Endothelial cell of umbilical vein (primary cell): ENCODE data around the gene GPBAR1. TPM values are rescaled to one million over a fixed set of nuclear protein-coding genes. Genes with fewer than 3 reads are reported as not detected.

Experiments
- BruUV-seq: library from RNA; stranded (reverse); fragments of 400-500 nt; replicated peaks from 2 replicates; lab custom pipeline; 2021; lab: Mats Ljungman, UMichigan
- CTCF ChIA-PET: fragments of 300-600, 350-600 bp; sonication (Branson Sonifier 250); formaldehyde crosslinking; loops from one replicate; lab custom pipeline; 2021; ENCODE audit warnings: antibody characterized with exemption, inconsistent platforms; lab: Charles Lee
- POLR2A ChIA-PET: fragments of 300-600, 350-600 bp; sonication (Branson Sonifier 250); formaldehyde crosslinking; loops from one replicate; lab custom pipeline; 2021; ENCODE audit warnings: antibody characterized with exemption, inconsistent platforms; lab: Charles Lee
- DNase-seq: peaks from one replicate; pipeline ENCODE4 v3.0.0-alpha.2; 2011; ENCODE audit warnings: low read depth, low spot score
- FAIRE-seq: peaks from 2 replicates; lab custom pipeline; 2011; peaks lifted over from hg19 to GRCh38; lab: Jason Lieb, UNC
- H2AFZ ChIP-seq: 2 replicates; pipeline ENCODE4 v1.6.0; 2012; ENCODE audit warnings: low read depth, low read length, control low read depth, inconsistent platforms
- H3K27ac ChIP-seq: 2 replicates; pipeline ENCODE4 v1.5.1; 2011; ENCODE audit warnings: low read depth, mild to moderate bottlenecking, control low read depth, low read length, moderate library complexity; ENCODE audit not compliant: insufficient read depth
- H3K27me3 ChIP-seq, 2 experiments: 2 replicates each; pipeline versions ENCODE4 v1.6.0 to v1.6.1; 2011; ENCODE audit warnings: low read length in 2 of 2, mixed read lengths in 1 of 2; ENCODE audit not compliant: control insufficient read depth in 2 of 2, insufficient read depth in 2 of 2
- H3K36me3 ChIP-seq, 2 experiments: 2 replicates in 1 of 2; 3 replicates in 1 of 2; pipeline ENCODE4 v1.5.1; 2011; ENCODE audit warnings: low read length in 2 of 2, mild to moderate bottlenecking in 1 of 2, moderate library complexity in 1 of 2; ENCODE audit not compliant: control insufficient read depth in 2 of 2, insufficient read depth in 2 of 2; ENCODE audit errors: extremely low read depth in 1 of 2
- H3K4me1 ChIP-seq: 3 replicates; pipeline ENCODE4 v1.5.1; 2011; ENCODE audit warnings: mild to moderate bottlenecking, low read length; ENCODE audit not compliant: control insufficient read depth, insufficient read depth; ENCODE audit errors: extremely low read depth
- H3K4me2 ChIP-seq: 2 replicates; pipeline ENCODE4 v1.6.1; 2011; ENCODE audit warnings: low read length, control low read depth, mixed read lengths; ENCODE audit not compliant: insufficient read depth
- H3K4me3 ChIP-seq, 3 experiments: fragments of 200-600 bp in 1 of 3; sonication (generic), shearing (Covaris generic) in 1 of 3; replicated peaks in 1 of 3; 2 replicates each; pipeline ENCODE4 v1.5.1; 2011 to 2016; ENCODE audit warnings: control low read depth in 3 of 3, low read length in 3 of 3, mild to moderate bottlenecking in 2 of 3, inconsistent platforms in 1 of 3, low read depth in 1 of 3, moderate library complexity in 1 of 3; ENCODE audit not compliant: insufficient read depth in 1 of 3
- H3K79me2 ChIP-seq: 2 replicates; pipeline ENCODE4 v1.6.0; 2012; ENCODE audit warnings: low read length, inconsistent platforms; ENCODE audit not compliant: control insufficient read depth, insufficient read depth
- H3K9ac ChIP-seq: replicated peaks from 2 replicates; pipeline ENCODE3; 2011; ENCODE audit warnings: low read length, control low read depth; ENCODE audit not compliant: insufficient read depth; ENCODE audit errors: extremely low read depth
- H3K9me1 ChIP-seq: replicated peaks from 3 replicates; pipeline ENCODE4 v1.6.0; 2011; ENCODE audit warnings: mild to moderate bottlenecking, low read length; ENCODE audit not compliant: control insufficient read depth, insufficient read depth; ENCODE audit errors: extremely low read depth
- H3K9me3 ChIP-seq: replicated peaks from 2 replicates; pipeline ENCODE4 v1.5.1; 2012; ENCODE audit warnings: low read length, inconsistent platforms; ENCODE audit not compliant: control insufficient read depth, insufficient read depth
- H4K20me1 ChIP-seq: replicated peaks from 2 replicates; pipeline ENCODE3; 2011; ENCODE audit warnings: mild to moderate bottlenecking, low read length; ENCODE audit not compliant: control insufficient read depth, insufficient read depth; ENCODE audit errors: extremely low read depth
- CTCF ChIP-seq, 2 donors: IDR thresholded peaks; 1 replicate in 1 of 2; 2 replicates in 1 of 2; pipeline ENCODE4 v1.5.1; 2011; ENCODE audit warnings: low read length in 2 of 2, mild to moderate bottlenecking in 2 of 2, moderate library complexity in 2 of 2, control low read depth in 1 of 2, inconsistent platforms in 1 of 2, low read depth in 1 of 2; ENCODE audit not compliant: insufficient read depth in 1 of 2; ENCODE audit errors: extremely low read depth in 1 of 2
- FOS ChIP-seq: IDR thresholded peaks from 2 replicates; pipeline ENCODE4 v1.6.1; 2011; ENCODE audit warnings: mild to moderate bottlenecking, low read length, moderate library complexity, borderline replicate concordance; ENCODE audit not compliant: insufficient read depth
- GATA2 ChIP-seq: IDR thresholded peaks from 2 replicates; pipeline ENCODE4 v1.7.0; 2011; ENCODE audit warnings: low read depth, mild to moderate bottlenecking, moderate library complexity, mixed read lengths, low read length; ENCODE audit not compliant: insufficient read length, insufficient read depth
- JUN ChIP-seq: IDR thresholded peaks from 2 replicates; pipeline ENCODE4 v1.6.1; 2011; ENCODE audit warnings: borderline replicate concordance, low read depth; ENCODE audit not compliant: insufficient read length, insufficient read depth
- MAX ChIP-seq: IDR thresholded peaks from 2 replicates; pipeline ENCODE4 v1.6.1; 2011; ENCODE audit not compliant: insufficient read depth, insufficient read length
- MYC ChIP-seq: IDR thresholded peaks from one replicate; pipeline ENCODE4 v1.6.1; 2011; ENCODE audit warnings: mild to moderate bottlenecking, low read depth, low read length
- POLR2A ChIP-seq: IDR thresholded peaks from 2 replicates; pipeline ENCODE4 v1.6.1; 2012; ENCODE audit warnings: low read depth, mild to moderate bottlenecking, control low read depth, low read length
- POLR2AphosphoS5 ChIP-seq: IDR thresholded peaks from 2 replicates; pipeline ENCODE4 v1.6.1; 2012; ENCODE audit warnings: low read depth, mild to moderate bottlenecking, control low read depth, low read length, moderate library complexity; ENCODE audit not compliant: insufficient read depth
- dilution Hi-C: fragments of 300-500 bp; cut with MboI; formaldehyde crosslinking; loops from one replicate; pipeline ENCODE4 v1.15.0; 2019; ENCODE audit warnings: low sequenced_read_pairs; ENCODE audit not compliant: extremely low pct_ligation_motif_present
- intact Hi-C: fragments of 100-400 bp; cut with micrococcal nuclease; formaldehyde crosslinking; loops from one replicate; pipeline ENCODE4 v1.10.0; 2022
- polyA plus RNA-seq, 4 experiments: library from polyadenylated mRNA; depleted of rRNA in 3 of 4; stranded (reverse) in 3 of 4; unstranded in 1 of 4; fragments of >200 nt; gene quantifications; 2 replicates each; pipeline versions ENCODE4 v1.2.1 to v1.2.3, GENCODE V29; 2011 to 2012; ENCODE audit warnings: missing spikeins in 1 of 4
- total RNA-seq: library from RNA; stranded (reverse); gene quantifications from 2 replicates; pipeline ENCODE4 v1.2.3, GENCODE V29; 2021

GPBAR1 gene
- total and polyA plus RNA-seq, 2 donors (not counting 3 experiments of a cell fraction or from before 2014, with no cell fraction given): 0.14 to 0.75 TPM

- dilution Hi-C loops: no loop called here
- H3K9me1 ChIP-seq: no peaks in the 10 kb centered on the region
- FAIRE-seq: no peak
- DNase-seq: no peak
- H2AFZ ChIP-seq: no peak overlapping the region
- no TSS peak for BruUV-seq
- no peak overlapping the region for H3K4me2 ChIP-seq
- no peaks in the 10 kb centered on the region for H3K36me3 ChIP-seq
- ChIA-PET CTCF (interaction anchor here (1.1 to 12.1 kb wide), 7 partner anchors 10 to 102 kb away, joined by 3 to 178 read pairs (median 4); partner anchors contain the start of genes AAMP, CATIP and PNKD), POLR2A (no interaction called here)
- TF ChIP-seq FOS (no peak), POLR2AphosphoS5 (no peak), MAX (no peak), JUN (no peak), CTCF (IDR thresholded peaks at IDR 0.05; ENCODE audit: extremely low read depth in 1 of 2, insufficient read depth in 1 of 2, low read depth in 1 of 2, low read length in 2 of 2) (no peak), POLR2A (no peak), MYC (no peak), GATA2 (no peak)
- H3K9me3 ChIP-seq: no peaks in the 10 kb centered on the region
- no peaks in the 10 kb centered on the region for H3K27me3 ChIP-seq
- no peaks in the 10 kb centered on the region for H4K20me1 ChIP-seq
- peak overlapping the region; percentile 94 for H3K27ac ChIP-seq
- intact Hi-C loops: loop anchor here (2.0 kb wide), 1 partner anchor 63 kb away; the partner anchor contains the start of gene CATIP
- H3K9ac ChIP-seq: no peak overlapping the region
- H3K79me2 ChIP-seq: peaks cover 33% of the 10 kb centered on the region
- peaks cover 57% of the 10 kb centered on the region for H3K4me1 ChIP-seq
- no peak overlapping the region for H3K4me3 ChIP-seq
Measured at GRCh38 chr2:218293715-218294429, 33.1 kb downstream of the GPBAR1 start.
